Measurements from ENCODE around the gene PTPRN2. TPM values are rescaled to one million over a fixed set of nuclear protein-coding genes. Genes with fewer than 3 reads are reported as not detected.

The PTPRN2 gene
- total and polyA plus RNA-seq, 5 experiments from 2014 or later, result 0.69 to 1.5 (median 0.99) TPM

DNA sequence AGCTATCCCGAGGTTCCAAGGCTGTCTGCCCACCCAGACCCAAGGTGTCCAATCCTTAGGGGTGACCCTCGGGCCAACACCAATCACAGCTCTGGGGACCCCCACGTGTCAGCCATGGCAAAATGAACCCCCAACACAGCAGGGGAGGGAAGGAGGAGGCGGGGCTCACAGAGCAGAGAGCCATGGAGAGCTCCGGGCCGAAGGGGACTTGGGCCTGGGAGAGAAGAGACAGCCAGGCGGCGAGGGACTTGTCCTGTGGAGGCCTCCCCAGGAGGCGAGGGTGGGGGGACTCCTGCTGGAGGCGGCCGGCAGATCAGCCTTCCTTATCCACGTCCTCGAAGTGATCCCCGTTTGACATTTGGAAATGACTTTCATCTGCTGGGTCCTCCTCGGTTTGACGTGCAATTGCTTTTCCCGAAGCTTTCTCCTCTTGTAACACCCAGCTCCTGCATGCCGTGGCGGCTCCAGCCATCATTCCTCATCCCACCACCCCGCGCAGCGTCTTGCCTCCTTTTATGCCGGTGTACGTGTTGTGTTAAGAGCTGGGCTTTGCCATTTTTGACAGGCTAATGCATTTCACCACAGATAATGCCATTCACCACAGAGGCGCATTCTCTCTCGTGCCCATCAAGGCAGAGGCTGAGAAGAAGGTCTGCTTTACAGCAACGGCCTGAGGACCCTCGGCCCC, 913.5 kb downstream of the PTPRN2 start:
- H3K36me3 Mint-ChIP-seq, result peaks cover 0 to 2% (median 0%) of the 10 kb centered on the region in 3 donors
- POLR2A ChIA-PET, result no interaction called here
- H3K27ac Mint-ChIP-seq, result peak overlapping the region in 1 of 10 donors; percentile 60
- ATAC-seq (no peak), DNase-seq (no peak)
- no peaks in the 10 kb centered on the region for H3K9me3 Mint-ChIP-seq
- peaks cover 13 to 32% (median 18%) of the 10 kb centered on the region in 4 donors for H3K4me1 Mint-ChIP-seq
- no peak overlapping the region for H3K4me3 Mint-ChIP-seq
- peaks cover 13 to 81% (median 48%) of the 10 kb centered on the region in 5 donors for H3K27me3 Mint-ChIP-seq

DNA sequence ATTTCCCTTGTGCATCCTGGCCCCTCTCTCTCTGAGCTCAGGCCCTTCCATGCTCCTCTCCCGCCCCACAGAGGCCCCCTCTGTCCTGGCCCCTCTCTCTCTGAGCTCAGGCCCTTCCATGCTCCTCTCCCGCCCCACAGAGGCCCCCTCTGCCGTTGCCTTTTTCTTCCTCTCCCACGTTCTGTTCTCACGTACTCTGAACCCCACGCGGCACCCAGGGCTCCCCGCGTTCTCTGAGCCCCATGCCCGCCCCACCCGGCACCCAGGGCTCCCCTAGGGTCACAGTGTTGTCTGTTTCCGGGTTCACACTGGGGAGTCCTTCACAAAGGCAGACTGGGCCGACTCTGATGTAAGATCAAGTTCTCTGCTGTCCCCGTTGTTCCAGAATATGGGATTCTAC, 914.0 kb downstream of the PTPRN2 start:
- H3K9me3 Mint-ChIP-seq, result no peaks in the 10 kb centered on the region
- H3K4me1 Mint-ChIP-seq, result peaks cover 17 to 38% (median 22%) of the 10 kb centered on the region in 4 donors
- ATAC-seq (no peak), DNase-seq (no peak)
- no peak overlapping the region for H3K4me3 Mint-ChIP-seq
- peaks cover 14 to 81% (median 49%) of the 10 kb centered on the region in 5 donors for H3K27me3 Mint-ChIP-seq
- POLR2A ChIA-PET, result no interaction called here
- H3K27ac Mint-ChIP-seq, result no peak overlapping the region
- H3K36me3 Mint-ChIP-seq, result peaks cover 0 to 2% (median 0%) of the 10 kb centered on the region in 3 donors

DNA sequence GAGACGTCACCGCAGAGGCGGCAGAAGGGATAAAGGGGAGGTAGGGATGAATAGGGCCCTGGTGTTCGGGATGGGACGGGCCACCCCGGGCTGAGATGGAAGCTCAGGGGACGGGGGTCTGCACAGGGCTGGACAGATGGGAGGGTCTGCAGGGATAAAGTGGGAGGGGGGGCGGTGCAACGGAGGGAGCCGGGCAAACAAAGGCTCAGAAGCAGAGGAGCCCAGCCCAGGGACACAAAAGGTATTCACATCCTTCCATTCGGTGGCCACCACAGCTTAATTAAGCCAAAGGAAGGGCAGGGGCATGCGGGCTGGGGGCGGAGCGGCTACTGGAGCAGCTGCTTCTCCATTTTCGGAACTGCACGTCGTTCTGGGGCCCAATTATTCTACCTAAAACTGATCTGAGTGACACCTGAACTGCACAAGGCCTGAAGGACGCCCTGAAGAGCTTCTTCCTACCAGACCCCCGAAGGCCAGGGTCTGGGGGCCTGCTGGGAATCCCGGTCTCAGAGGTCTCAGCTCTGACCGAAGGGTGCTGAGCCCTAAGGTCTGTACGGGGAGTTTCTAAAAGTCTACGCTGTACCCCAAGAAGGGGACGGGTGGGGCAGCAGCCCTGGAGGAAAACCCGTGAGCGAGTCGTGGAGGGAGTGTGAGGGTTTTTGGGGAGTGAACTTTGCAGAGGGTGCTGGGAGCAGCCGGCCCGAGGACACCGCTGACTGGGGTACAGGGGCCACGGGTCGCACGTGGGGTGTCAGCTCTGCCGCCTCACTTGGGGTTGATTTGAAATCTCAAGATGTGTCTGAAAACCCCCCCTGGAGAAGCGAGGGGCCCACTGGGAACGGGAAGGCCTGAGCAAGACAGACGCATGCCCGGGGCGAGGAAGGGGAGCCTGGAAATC, 916.0 kb downstream of the PTPRN2 start:
- peak overlapping the region in 1 of 10 donors; percentile 32 for H3K27ac Mint-ChIP-seq
- peaks cover 8 to 66% (median 38%) of the 10 kb centered on the region in 5 donors for H3K27me3 Mint-ChIP-seq
- peaks cover 20 to 41% (median 24%) of the 10 kb centered on the region in 4 donors for H3K4me1 Mint-ChIP-seq
- DNase-seq (no peak), ATAC-seq (no peak)
- H3K4me3 Mint-ChIP-seq, result no peak overlapping the region
- peaks cover 0 to 2% (median 0%) of the 10 kb centered on the region in 3 donors for H3K36me3 Mint-ChIP-seq
- POLR2A ChIA-PET, result interaction anchor here (0.9 kb wide), 1 partner anchor 12 kb away, joined by 3 read pairs; no protein-coding TSS in a partner anchor
- H3K9me3 Mint-ChIP-seq, result no peaks in the 10 kb centered on the region

DNA sequence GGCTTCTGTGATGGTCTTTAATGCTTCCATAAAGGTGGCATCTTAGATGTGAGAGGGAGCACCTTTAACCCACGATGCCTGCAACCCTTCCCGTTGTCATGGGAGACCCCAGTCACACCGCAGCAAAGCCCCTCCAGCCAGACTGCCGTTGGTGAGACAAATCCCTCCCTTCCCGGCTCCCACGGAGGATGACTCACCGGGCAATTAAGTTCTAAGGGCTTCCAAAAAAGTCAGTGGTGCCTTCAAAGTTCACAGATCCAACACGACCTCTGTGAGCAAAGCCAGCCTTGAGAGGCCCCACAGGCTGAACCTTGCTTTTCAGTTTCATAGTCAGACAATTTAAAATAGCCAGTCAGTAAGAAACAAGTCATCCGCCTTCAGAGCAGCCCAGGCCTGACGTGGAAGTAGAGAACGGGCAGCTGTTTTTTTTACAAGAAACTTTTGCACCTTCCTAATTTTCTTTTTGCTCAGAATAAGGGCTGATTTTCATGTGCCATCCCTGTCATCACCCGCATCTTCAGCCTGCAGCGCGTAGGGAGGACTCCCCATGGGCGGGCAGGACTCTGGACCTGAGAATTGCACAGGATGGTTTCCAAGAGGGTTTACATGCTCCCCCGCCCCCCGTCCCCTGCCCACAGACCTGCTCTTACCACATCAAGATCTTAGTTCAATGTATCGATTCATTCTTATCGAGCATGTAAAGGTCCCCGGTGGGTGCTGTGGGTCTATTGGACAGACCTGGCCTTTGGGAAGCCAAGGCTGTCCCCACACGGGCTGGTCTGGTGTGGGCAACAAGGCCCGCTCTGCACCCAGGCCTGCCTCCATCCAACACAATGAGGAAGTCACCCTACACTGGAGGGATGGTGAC, 916.9 kb downstream of the PTPRN2 start:
- peak overlapping the region in 2 of 10 donors; percentile 40 to 45 for H3K4me3 Mint-ChIP-seq
- no peaks in the 10 kb centered on the region for H3K9me3 Mint-ChIP-seq
- H3K27me3 Mint-ChIP-seq, result peaks cover 8 to 57% (median 32%) of the 10 kb centered on the region in 5 donors
- DNase-seq, result no peak
- H3K27ac Mint-ChIP-seq, result no peak overlapping the region
- ATAC-seq, result no peak
- POLR2A ChIA-PET, result no interaction called here
- peaks cover 17 to 36% (median 24%) of the 10 kb centered on the region in 4 donors for H3K4me1 Mint-ChIP-seq
- H3K36me3 Mint-ChIP-seq, result peaks cover 0 to 2% (median 0%) of the 10 kb centered on the region in 3 donors

DNA sequence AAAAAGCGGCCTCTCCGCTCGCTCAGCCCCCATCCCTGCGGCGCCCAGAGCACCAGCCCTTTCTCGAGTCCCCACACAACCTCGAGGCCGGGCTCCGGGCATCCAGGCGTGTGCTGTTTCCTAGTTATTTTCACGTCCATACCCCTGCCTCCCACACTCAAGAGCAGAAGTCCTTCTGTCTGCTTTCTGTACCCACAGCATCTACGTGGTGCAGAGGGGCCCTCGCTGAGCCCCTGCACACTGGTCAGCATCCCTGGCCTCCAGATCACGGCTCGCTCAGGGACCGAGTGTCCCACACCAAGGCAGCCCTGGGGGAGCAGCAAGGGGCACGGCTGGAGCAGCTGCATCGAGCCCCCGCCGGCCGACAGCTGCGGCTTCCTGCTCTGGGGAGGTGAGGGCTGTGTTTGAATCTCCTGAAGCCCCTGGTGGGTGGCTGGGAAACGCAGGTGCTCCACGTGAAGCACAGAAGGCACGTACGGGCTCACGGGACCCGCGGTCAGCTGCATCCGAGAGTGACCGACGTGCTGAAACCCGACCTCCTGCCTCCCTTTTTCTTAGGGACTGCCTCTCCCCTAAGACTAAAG, 917.8 kb downstream of the PTPRN2 start:
- peaks cover 17 to 36% (median 24%) of the 10 kb centered on the region in 4 donors for H3K4me1 Mint-ChIP-seq
- H3K9me3 Mint-ChIP-seq, result no peaks in the 10 kb centered on the region
- POLR2A ChIA-PET, result no interaction called here
- peaks cover 6 to 49% (median 25%) of the 10 kb centered on the region in 5 donors for H3K27me3 Mint-ChIP-seq
- H3K36me3 Mint-ChIP-seq, result no peaks in the 10 kb centered on the region
- ATAC-seq, result peak; percentile 50 to 60
- H3K4me3 Mint-ChIP-seq, result peak overlapping the region in 9 of 10 donors; percentile 4 to 61 (median 44)
- peak overlapping the region in 4 of 10 donors; percentile 21 to 37 (median 30) for H3K27ac Mint-ChIP-seq
- peak in 1 of 10 donors; percentile 32 for DNase-seq

DNA sequence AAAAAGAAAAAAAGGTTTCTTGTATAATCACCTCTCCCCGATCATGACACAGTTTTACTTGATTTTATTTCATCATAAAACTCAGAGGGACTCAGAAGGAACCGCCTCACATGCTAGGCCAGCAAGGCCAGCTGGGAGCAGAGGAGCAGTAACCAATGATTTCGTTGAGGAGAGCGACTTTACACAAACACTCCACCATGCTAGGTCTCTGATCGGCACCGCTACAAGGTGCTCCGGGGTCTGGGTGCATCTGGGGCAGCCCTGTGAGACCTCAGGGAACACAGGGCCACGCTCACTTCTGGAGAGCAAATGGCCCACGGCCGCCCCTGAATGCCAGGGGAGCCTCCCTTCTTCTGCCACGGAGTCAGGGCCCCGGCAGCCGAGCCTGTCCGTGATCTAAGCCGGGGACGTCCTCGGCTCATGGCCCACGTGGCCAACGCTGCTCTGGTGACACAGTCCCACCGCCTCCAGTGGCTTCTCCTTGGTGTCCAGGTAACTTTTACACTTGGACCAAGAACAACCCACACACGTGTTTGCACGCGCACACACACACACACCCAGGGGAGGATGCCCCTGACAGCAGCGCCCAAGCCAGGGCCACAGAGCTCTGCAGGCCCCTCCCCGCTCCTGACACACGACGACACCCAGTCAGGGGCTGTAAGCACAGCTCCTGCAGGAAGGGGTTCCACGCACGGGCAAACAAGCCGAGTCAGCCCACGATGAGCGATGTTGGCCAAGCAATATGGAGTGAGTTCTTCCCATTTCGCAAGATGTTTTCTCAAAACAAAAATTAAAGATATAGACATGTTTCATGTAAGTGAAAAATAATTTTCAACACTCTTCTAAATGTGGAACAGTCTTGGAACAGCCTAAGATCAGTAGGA, 918.5 kb downstream of the PTPRN2 start:
- Mint-ChIP-seq H3K27me3 (peaks cover 6 to 41% (median 21%) of the 10 kb centered on the region in 5 donors), H3K4me3 (peak overlapping the region in 9 of 10 donors; percentile 1 to 68 (median 41)), H3K4me1 (peaks cover 17 to 36% (median 24%) of the 10 kb centered on the region in 4 donors), H3K36me3 (no peaks in the 10 kb centered on the region), H3K27ac (peak overlapping the region in 2 of 10 donors; percentile 2 to 83), H3K9me3 (peaks cover 0 to 2% (median 0%) of the 10 kb centered on the region in 9 donors)
- DNase-seq, result no peak
- ATAC-seq, result no peak
- POLR2A ChIA-PET, result no interaction called here

DNA sequence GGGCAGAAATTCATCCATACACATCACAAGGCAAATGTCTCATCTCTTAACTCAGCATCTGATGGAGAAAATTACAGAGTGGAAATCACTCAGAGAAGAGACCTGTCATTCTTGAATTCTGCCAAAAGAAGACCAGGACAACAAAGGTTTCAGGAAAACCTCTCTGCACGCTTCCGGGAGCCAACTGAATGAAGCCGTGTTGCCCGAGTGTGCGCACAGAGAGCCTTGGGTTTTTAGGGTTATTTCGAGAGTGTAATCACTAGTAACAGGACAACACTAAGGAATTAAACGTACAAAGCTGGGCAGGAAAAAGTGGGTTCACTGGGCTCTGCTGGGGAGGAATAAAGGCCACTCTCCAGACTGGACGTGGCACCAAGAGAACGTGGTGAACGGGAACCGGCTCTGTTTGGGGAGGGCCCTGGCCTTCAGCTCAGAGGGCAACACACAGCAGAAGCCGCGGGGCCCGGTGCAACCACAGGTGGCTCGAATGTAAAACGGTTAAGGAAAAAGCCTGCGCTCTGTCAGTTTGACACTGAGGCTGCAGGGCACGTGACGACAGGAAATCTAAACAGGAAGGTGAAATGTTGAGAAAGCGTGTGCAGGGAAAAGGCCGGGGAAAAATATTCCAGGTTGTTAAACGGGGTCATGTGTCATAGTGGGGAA, 919.3 kb downstream of the PTPRN2 start:
- POLR2A ChIA-PET, result no interaction called here
- Mint-ChIP-seq H3K4me3 (peak overlapping the region in 9 of 10 donors; percentile 4 to 68 (median 41)), H3K9me3 (peaks cover 0 to 2% (median 0%) of the 10 kb centered on the region in 9 donors), H3K36me3 (no peaks in the 10 kb centered on the region), H3K27ac (peak overlapping the region in 3 of 10 donors; percentile 2 to 83 (median 56)), H3K27me3 (peaks cover 4 to 34% (median 16%) of the 10 kb centered on the region in 5 donors), H3K4me1 (peaks cover 17 to 36% (median 24%) of the 10 kb centered on the region in 4 donors)
- peak in 1 of 2 donors; percentile 36 for ATAC-seq
- DNase-seq, result no peak

DNA sequence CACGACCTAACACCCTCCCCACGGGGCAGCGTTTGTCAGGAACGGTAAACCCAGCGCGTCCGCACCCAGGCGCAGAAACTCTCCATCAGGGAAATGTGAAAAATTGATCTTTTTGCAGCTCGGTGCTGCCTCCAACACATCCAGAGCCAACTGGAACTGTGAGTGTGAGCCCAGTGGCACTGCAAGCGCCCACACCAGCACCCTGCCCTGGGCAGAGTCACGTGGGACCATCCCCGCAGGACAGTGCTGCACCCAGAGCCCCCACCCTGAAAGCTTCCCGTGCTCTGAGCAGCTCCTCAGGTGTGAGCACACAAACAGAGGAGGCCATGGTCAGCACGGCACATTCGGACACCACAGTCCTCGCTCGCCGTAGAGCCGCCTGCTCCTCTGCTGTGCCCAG, 919.9 kb downstream of the PTPRN2 start:
- Mint-ChIP-seq H3K4me3 (peak overlapping the region in 1 of 10 donors; percentile 68), H3K36me3 (no peaks in the 10 kb centered on the region), H3K4me1 (peaks cover 17 to 36% (median 24%) of the 10 kb centered on the region in 4 donors), H3K27me3 (peaks cover 4 to 34% (median 16%) of the 10 kb centered on the region in 5 donors), H3K9me3 (peaks cover 0 to 2% (median 0%) of the 10 kb centered on the region in 9 donors), H3K27ac (peak overlapping the region in 3 of 10 donors; percentile 5 to 83 (median 17))
- ATAC-seq (no peak), DNase-seq (no peak)
- POLR2A ChIA-PET, result no interaction called here

DNA sequence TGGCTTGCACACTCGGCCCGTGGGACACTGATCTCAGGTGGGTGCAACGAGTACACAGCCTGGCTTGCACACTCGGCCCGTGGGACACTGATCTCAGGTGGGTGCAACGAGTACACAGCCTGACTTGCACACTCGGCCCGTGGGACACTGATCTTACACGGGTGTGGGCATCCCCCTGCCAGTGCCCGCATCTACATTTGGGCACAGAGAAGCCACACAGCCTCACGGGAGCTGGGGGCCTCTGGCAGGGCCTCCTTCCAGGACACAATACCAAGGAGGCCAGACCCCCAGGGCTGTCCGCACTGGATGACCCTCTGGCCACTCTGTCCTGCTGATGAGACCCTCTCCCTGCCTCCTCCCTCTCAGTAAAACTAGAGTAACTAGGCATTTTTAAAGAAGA, 920.4 kb downstream of the PTPRN2 start:
- H3K27me3 Mint-ChIP-seq, result peaks cover 1 to 34% (median 16%) of the 10 kb centered on the region in 5 donors
- H3K4me3 Mint-ChIP-seq, result no peak overlapping the region
- no peaks in the 10 kb centered on the region for H3K36me3 Mint-ChIP-seq
- H3K27ac Mint-ChIP-seq, result no peak overlapping the region
- POLR2A ChIA-PET, result no interaction called here
- no peak for ATAC-seq
- peaks cover 0 to 2% (median 0%) of the 10 kb centered on the region in 9 donors for H3K9me3 Mint-ChIP-seq
- peaks cover 17 to 36% (median 24%) of the 10 kb centered on the region in 4 donors for H3K4me1 Mint-ChIP-seq
- DNase-seq, result no peak

DNA sequence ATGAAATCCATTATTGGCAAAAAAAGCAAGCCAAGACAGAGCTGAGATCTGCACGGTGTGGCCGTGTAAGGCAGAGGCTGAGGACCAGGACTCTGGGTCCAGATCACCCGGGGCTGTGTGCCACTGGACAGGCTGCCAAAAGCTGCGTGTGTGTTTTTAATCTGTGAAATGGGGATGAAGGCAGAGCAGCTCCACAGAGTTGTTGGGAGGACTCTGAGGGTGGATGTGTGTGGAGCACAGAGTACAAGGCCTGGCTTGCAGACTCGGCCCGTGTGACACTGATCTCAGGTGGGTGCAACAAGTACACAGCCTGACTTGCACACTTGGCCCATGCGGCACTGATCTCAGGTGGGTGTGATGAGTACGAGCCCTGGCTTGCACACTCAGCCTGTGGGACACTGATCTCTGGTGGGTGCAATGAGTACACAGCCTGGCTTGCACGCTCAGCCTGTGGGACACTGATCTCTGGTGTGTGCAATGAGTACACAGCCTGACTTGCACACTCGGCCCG, 921.0 kb downstream of the PTPRN2 start:
- H3K27me3 Mint-ChIP-seq, result peaks cover 1 to 33% (median 16%) of the 10 kb centered on the region in 5 donors
- no peaks in the 10 kb centered on the region for H3K36me3 Mint-ChIP-seq
- ATAC-seq (no peak), DNase-seq (no peak)
- H3K4me1 Mint-ChIP-seq, result peaks cover 17 to 36% (median 24%) of the 10 kb centered on the region in 4 donors
- POLR2A ChIA-PET, result interaction anchor here (0.7 kb wide), 1 partner anchor 79 kb away, joined by 4 read pairs; no protein-coding TSS in a partner anchor
- H3K4me3 Mint-ChIP-seq, result no peak overlapping the region
- H3K9me3 Mint-ChIP-seq, result peaks cover 0 to 2% (median 0%) of the 10 kb centered on the region in 9 donors
- H3K27ac Mint-ChIP-seq, result no peak overlapping the region

All from naive thymus-derived CD8-positive, alpha-beta T cell (primary cell).